HUES64 (cell line): ENCODE data around the gene NADSYN1.
"Not testable (repeated sequence)": the region's sequence is repeated elsewhere in the genome, so short reads cannot be mapped to it uniquely, and the experiment has no call there.

Experiments used
- H3K27ac ChIP-seq: 2 replicates; pipeline ENCODE4 v1.7.0; 2013; ENCODE audit warnings: low read depth, low read length, inconsistent platforms
- H3K27me3 ChIP-seq: 2 replicates; pipeline ENCODE4 v1.6.1; 2013; ENCODE audit warnings: mild to moderate bottlenecking, low read length; ENCODE audit not compliant: insufficient read depth
- H3K36me3 ChIP-seq: 2 replicates; pipeline ENCODE4 v1.6.1; 2013; ENCODE audit warnings: mild to moderate bottlenecking, low read length; ENCODE audit not compliant: insufficient read depth
- H3K4me1 ChIP-seq: 2 replicates; pipeline ENCODE4 v1.6.1; 2013; ENCODE audit warnings: mild to moderate bottlenecking, low read length, moderate library complexity; ENCODE audit not compliant: insufficient read depth
- H3K4me3 ChIP-seq: 2 replicates; pipeline ENCODE4 v1.5.1; 2013; ENCODE audit warnings: mild to moderate bottlenecking, low read length, moderate library complexity
- H3K9ac ChIP-seq: 2 replicates; pipeline ENCODE4 v1.6.1; 2013; ENCODE audit warnings: mild to moderate bottlenecking, low read depth, low read length
- H3K9me3 ChIP-seq: 2 replicates; pipeline ENCODE4 v1.6.1; 2013; ENCODE audit warnings: low read depth, low read length; ENCODE audit not compliant: insufficient read depth
- WGBS: fragments of 150-250, 120-280 bp; methylation state at CpG from one replicate; pipeline ENCODE4 v1.1.7; 2013; ENCODE audit warnings: missing lambda C conversion rate; 5-methylcytosine and 5-hydroxymethylcytosine counted together

Gene NADSYN1

DNA sequence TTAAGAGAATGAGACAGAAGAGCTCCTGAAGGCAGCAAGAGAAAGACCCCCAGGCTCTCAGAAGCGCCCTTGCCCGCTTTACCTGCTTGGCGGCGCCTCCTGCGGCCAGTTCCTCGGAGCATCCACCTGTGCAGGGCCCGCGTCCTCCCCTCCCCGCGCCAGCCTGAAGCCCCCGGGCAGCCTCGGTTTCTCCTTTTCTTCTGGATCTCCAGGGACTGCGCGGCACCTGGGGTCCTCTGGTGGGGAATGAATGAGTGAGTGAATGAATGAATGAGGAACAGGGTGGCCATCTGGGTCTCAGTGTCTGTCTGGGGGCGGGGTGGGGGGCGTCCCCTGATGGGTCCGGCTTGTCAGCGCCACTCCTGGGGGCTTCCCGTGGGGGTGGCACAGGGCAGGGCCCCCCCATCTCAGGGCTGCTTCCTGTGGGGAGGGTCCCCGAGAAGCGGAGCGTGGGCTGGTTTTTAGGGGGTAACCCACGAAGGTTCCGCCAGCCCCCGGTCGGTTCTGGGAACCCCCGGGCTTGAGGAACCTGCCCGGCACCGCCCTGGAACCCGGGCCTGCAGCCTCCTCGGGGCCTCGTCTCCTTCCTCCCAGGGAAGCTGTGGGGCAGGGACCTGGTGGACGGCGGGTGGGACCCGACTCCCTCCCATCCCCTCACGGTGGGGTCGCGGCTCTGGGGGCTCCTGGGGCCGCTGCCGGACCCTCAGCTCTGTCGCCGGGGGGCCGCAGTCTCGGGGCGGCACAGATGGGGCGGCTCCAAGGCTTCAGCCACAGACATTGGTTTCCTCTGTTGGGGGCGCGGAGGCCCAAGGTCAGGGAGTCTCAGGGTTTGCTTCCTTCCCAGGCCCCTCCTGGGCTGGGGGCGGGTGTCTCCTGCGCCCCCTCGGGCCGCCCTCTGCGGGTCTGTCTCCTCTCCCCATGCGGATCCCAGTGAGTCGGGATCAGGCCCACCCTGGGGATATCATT is 65.8 kb downstream of the NADSYN1 start:
- Histone ChIP-seq H3K9ac (no peak overlapping the region), H3K9me3 (no peaks in the 10 kb centered on the region), H3K27ac (no peak overlapping the region), H3K27me3 (no peaks in the 10 kb centered on the region), H3K4me1 (no peaks in the 10 kb centered on the region), H3K36me3 (no peaks in the 10 kb centered on the region), H3K4me3 (no peak overlapping the region)
- WGBS: 95% methylated on average over 55 of the region's 55 CpGs

DNA sequence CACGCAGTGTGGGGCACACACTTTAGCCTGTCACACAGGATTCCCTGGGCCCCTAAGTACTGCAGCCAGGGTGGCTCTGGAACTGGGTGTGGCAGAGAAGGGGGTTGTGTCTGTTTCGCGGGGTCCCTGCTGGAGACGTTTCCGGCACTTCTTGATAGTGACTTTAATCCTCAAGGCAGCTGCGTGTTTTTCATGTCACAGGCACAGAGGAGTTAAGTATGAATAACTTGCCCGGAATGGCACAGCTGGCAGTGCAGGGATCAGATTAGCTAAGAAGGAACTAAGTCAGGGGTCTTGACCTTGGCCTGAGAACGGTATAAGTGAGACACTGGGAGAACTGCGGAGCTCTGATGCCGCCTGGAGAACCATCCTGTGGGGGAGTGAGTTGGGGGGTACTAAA is 66.5 kb downstream of the NADSYN1 start:
- Histone ChIP-seq H3K9me3 (no peaks in the 10 kb centered on the region), H3K36me3 (no peaks in the 10 kb centered on the region), H3K27me3 (no peaks in the 10 kb centered on the region), H3K9ac (no peak overlapping the region), H3K4me1 (no peaks in the 10 kb centered on the region), H3K4me3 (no peak overlapping the region), H3K27ac (no peak overlapping the region)
- 89% methylated on average over 10 of the region's 10 CpGs for WGBS

DNA sequence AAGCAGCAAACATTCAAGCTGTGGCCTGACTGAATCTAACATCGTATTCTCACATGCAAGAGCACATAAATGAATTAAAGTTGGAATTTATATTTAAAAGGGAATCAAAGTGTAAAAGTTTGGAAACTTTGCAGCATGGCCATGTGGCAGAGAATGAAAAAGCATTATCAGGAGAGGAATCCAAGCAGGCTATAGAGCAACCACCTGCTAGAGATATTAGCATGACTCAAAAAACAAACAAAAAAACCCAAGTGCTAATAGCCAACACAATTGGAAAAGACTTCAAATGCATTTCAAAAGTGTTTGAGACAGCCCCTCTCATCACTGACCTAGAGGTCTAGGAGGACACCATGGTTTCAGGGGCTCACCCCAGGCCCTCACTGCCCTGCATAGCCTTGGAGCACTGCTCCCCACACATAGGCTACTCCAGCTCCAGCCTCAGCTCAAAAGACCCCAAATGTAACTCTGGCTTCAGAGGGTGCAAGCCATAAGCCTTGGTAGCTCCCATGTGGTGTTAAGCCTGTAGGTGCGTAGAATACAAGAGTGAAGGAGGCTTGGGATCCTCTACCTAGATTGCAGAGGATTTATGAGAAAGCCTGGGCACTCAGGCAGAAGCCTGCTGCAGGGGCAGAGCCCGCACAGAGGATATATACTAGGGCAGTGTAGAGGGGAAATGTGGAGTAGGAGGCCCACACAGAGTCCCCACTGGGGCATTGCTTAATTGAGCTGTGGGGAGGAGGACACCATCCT is 72.4 kb downstream of the NADSYN1 start:
- no peaks in the 10 kb centered on the region for H3K9me3 ChIP-seq
- WGBS: 58% methylated on average over 3 of the region's 3 CpGs

DNA sequence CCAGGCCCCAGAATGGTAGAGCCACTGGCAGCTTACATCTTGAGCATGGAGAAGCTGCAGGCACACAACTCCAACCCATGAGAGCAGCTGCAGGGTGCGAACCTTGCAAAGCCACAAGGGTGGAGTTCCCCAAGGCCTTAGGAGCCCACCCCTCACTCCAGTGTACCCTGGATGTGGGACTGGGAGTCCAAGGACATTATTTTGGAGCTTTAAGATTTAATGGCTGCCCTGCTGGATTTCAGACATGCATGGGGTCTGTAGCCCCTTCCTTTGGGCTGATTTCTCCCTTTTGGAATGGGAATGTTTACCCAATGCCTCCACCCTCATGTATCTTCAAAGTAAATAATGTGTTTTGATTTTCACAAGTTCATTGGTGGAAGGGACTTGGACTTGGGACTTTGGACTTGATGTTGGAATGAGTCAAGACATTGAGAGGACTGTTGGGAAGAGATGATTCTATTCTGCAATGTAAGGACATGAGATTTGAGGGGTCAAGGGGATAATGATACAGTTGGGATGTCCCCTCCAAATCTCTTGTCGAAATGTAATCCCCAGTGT is 73.0 kb downstream of the NADSYN1 start:
- Histone ChIP-seq H3K4me3 (no peak overlapping the region), H3K36me3 (no peaks in the 10 kb centered on the region), H3K9me3 (no peaks in the 10 kb centered on the region), H3K4me1 (no peaks in the 10 kb centered on the region), H3K9ac (no peak overlapping the region), H3K27me3 (no peaks in the 10 kb centered on the region), H3K27ac (no peak overlapping the region)
- WGBS: 87% methylated on average over 2 of the region's 2 CpGs

More for the DNA sequence above, 72.4 kb downstream of the NADSYN1 start:
- H3K4me1 ChIP-seq: no peaks in the 10 kb centered on the region
- no peak overlapping the region for H3K27ac ChIP-seq
- H3K4me3 ChIP-seq: no peak overlapping the region
- H3K36me3 ChIP-seq: no peaks in the 10 kb centered on the region
- H3K9ac ChIP-seq: no peak overlapping the region
- no peaks in the 10 kb centered on the region for H3K27me3 ChIP-seq

DNA sequence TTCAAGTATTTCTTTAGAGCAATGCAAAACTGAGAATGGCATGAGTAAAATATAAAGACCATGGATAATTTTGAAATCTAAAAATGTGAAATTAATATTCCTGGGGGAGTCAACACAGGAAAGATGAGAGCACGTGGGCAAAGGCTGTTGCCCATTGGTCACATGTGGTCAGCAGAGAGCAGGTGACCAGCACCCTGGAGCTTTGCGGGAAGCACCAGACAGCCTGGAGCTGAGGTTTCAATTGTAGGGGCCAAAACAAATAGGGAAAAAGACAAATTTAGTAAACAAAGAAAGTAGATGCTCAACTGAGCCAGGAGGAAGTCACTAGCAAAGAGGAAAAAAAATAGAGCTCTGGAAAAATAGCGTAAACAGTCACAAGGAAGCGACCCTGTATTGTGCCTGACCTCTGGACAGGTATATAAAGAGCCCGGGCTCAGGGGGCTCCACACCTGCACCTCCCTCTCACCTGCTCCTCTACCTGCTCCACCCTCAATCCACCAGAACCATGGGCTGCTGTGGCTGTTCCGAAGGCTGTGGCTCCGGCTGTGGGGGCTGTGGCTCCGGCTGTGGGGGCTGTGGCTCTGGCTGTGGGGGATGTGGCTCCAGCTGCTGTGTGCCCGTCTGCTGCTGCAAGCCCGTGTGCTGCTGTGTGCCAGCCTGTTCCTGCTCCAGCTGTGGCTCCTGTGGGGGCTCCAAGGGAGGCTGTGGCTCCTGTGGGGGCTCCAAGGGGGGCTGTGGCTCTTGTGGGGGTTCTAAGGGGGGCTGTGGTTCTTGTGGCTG is 74.0 kb downstream of the NADSYN1 start, which contains the start of gene KRTAP5-7:
Gene KRTAP5-7, plus strand, starts transcription at position 472 of the 780 bp plus-strand sequence. Its CDS starts 34 bp downstream, at position 506.
- WGBS: 84% methylated on average over 10 of the region's 10 CpGs
- not testable (repeated sequence) for H3K27ac ChIP-seq, H3K9me3 ChIP-seq, H3K9ac ChIP-seq, H3K4me1 ChIP-seq, H3K36me3 ChIP-seq, H3K4me3 ChIP-seq, H3K27me3 ChIP-seq

DNA sequence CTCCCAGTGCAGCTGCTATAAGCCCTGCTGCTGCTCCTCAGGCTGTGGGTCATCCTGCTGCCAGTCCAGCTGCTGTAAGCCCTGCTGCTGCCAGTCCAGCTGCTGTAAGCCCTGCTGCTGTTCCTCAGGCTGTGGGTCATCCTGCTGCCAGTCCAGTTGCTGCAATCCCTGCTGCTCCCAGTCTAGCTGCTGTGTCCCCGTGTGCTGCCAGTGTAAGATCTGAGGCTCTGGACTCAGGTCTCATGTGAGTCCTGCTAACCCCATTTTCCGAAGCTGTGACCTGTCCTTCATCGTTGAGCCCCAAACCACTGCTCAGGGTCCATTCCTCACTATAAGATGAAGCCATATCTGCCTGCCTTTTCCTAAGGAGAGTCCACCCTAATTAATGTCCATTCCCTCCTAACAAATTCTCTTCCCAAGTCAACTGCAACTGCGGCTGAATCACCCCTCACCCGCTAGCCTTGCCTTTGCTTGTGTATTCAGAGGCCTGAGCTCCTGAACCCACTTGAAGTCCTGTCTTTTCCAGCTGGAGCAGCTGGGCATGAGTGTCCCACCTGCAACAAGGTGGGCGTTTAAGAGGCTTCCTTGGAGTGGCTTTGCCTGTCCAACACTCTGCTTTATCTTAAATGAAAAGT is 74.7 kb downstream of the NADSYN1 start:
- H3K4me3 ChIP-seq: no peak overlapping the region
- H3K27me3 ChIP-seq: no peaks in the 10 kb centered on the region
- H3K27ac ChIP-seq: no peak overlapping the region
- H3K4me1 ChIP-seq: no peaks in the 10 kb centered on the region
- H3K9me3 ChIP-seq: no peaks in the 10 kb centered on the region
- 87% methylated on average over 6 of the region's 6 CpGs for WGBS
- no peak overlapping the region for H3K9ac ChIP-seq
- no peaks in the 10 kb centered on the region for H3K36me3 ChIP-seq

DNA sequence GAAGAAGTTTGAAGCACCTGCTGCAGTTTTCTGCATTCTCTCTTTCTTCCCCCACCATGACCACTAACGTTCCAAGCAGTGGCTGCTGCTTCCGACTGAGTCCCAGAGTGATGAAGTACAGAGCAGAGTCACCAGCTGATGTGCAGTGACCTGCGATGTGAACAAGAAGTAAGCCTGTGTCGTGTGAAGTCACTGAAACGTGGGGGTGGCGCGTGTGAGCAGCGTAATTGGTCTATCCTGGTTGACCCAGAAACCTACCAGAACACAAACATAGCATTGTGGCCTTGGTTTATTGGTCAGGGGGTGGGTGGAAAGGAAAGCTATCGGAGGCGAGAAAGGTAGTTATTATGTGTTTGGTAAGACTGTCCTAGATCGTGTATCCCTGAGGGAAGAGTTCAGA is 77.6 kb downstream of the NADSYN1 start:
- no peaks in the 10 kb centered on the region for H3K4me1 ChIP-seq
- no peak overlapping the region for H3K9ac ChIP-seq
- WGBS: 93% methylated on average over 11 of the region's 11 CpGs
- H3K27me3 ChIP-seq: no peaks in the 10 kb centered on the region
- H3K4me3 ChIP-seq: no peak overlapping the region
- H3K27ac ChIP-seq: no peak overlapping the region
- no peaks in the 10 kb centered on the region for H3K9me3 ChIP-seq
- no peaks in the 10 kb centered on the region for H3K36me3 ChIP-seq

DNA sequence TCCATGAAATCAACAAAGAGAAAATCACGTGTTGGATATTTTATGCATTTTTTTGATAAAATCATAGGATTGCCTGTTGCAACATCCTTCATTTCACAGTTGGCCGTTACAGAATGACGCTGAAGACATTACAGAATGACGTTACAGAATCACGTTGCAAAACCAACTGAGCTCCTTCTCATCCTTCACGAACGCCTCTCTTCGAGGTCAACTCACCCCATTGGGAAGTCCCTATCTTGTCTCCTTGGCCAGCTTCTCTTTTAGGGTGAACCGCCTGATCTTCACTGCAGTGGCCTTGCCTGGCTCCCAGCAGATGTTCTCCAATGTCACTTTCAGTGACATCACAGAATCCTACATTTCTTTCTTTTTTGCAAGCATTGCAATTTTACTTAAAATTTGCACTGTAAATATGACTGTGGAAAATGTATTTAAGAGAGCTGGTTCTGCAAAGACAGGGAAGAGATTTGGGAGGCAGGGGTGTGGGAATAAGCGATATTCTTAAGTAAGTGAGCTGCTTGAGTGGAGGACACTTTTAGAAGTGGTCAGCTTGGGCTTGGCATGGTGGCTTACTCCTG is 79.1 kb downstream of the NADSYN1 start:
- Histone ChIP-seq H3K4me1 (no peaks in the 10 kb centered on the region), H3K27ac (no peak overlapping the region), H3K9ac (no peak overlapping the region), H3K27me3 (no peaks in the 10 kb centered on the region), H3K36me3 (no peaks in the 10 kb centered on the region), H3K9me3 (no peaks in the 10 kb centered on the region), H3K4me3 (no peak overlapping the region)
- WGBS: 84% methylated on average over 10 of the region's 10 CpGs

DNA sequence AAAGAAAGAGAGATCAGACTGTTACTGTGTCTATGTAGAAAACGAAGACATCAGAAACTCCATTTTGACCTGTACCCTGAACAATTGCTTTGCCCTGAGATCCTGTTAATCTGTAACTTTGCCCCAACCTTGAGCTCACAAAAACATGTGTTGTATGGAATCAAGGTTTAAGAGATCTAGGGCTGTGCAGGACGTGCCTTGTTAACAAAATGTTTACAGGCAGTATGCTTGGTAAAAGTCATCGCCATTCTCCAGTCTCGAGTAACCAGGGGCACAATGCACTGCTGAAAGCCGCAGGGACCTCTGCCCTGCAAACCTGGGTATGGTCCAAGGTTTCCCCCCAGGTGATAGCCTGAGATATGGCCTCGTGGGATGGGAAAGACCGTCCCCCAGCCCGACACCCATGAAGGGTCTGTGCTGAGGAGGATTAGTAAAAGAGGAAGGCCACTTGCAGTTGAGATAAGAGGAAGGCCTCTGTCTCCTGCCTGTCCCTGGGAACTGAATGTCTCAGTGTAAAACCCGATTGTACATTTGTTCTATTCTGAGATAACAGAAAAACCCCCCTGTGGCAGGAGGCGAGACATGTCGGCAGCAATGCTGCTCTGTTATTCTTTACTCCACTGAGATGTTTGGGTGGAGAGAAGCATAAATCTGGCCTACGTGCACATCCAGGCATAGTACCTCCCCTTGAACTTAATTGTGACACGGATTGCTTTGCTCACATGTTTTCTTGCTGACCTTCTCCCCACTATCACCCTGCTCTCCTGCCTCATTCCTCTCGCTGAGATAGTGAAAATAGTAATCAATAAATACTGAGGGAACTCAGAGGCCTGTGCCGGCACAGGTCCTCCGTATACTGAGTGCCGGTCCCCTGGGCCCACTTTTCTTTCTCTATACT is 82.0 kb downstream of the NADSYN1 start:
- not testable (repeated sequence) for H3K36me3 ChIP-seq, H3K27me3 ChIP-seq, H3K4me1 ChIP-seq, H3K9ac ChIP-seq, H3K9me3 ChIP-seq, H3K4me3 ChIP-seq, H3K27ac ChIP-seq
- 89% methylated on average over 17 of the region's 17 CpGs for WGBS
